ENCODE data around the gene LRRC74A.

GRCh38 chr14:76778546-76779215 lies 47.5 kb upstream of the LRRC74A start:
- TF ChIP-seq POLR2A (IDR thresholded peaks at IDR 0.05; ENCODE audit: low read depth, low read length) (no peak), EZH2 (IDR thresholded peaks at IDR 0.05; ENCODE audit: borderline replicate concordance, low read depth, low read length, severe bottlenecking) (no peak), MAX (IDR thresholded peaks at IDR 0.05; ENCODE audit: insufficient read depth, insufficient read length) (no peak), POLR2AphosphoS5 (IDR thresholded peaks at IDR 0.05; ENCODE audit: insufficient read depth, low read depth, low read length) (no peak), MYC (IDR thresholded peaks at IDR 0.05; ENCODE audit: low read depth, low read length) (no peak)
- TF ChIP-seq, protein P1, sequence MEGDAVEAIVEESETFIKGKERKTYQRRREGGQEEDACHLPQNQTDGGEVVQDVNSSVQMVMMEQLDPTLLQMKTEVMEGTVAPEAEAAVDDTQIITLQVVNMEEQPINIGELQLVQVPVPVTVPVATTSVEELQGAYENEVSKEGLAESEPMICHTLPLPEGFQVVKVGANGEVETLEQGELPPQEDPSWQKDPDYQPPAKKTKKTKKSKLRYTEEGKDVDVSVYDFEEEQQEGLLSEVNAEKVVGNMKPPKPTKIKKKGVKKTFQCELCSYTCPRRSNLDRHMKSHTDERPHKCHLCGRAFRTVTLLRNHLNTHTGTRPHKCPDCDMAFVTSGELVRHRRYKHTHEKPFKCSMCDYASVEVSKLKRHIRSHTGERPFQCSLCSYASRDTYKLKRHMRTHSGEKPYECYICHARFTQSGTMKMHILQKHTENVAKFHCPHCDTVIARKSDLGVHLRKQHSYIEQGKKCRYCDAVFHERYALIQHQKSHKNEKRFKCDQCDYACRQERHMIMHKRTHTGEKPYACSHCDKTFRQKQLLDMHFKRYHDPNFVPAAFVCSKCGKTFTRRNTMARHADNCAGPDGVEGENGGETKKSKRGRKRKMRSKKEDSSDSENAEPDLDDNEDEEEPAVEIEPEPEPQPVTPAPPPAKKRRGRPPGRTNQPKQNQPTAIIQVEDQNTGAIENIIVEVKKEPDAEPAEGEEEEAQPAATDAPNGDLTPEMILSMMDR (IDR thresholded peaks at IDR 0.05; ENCODE audit: extremely low read depth in 1 of 2, insufficient read depth in 1 of 2, low read depth in 1 of 2, low read length in 2 of 2): no peak

All from endothelial cell of umbilical vein (primary cell).